HL-60 (cell line): ENCODE data around the gene RTN4RL2.

Source experiments
- DNase-seq, 2 experiments: peaks; one replicate each; pipeline ENCODE4 v3.0.0-alpha.2; 2010 to 2020; ENCODE audit warnings: low read depth in 1 of 2, low spot score in 1 of 2
- H3K27ac ChIP-seq: fragments of 250-450 bp; sonication (Bioruptor Pico); replicated peaks from 2 replicates; pipeline ENCODE4 v1.5.1; 2020; ENCODE audit warnings: mild to moderate bottlenecking, moderate library complexity
- H3K27me3 ChIP-seq: fragments of 250-450 bp; sonication (Bioruptor Pico); 2 replicates; pipeline ENCODE4 v1.5.1; 2021; ENCODE audit warnings: mild to moderate bottlenecking, moderate library complexity; ENCODE audit not compliant: insufficient read depth, poor library complexity, severe bottlenecking
- H3K4me3 ChIP-seq: replicated peaks from 2 replicates; pipeline ENCODE4 v1.5.1; 2011; ENCODE audit warnings: mild to moderate bottlenecking, control low read depth, low read length; ENCODE audit not compliant: insufficient read depth
- GABPA ChIP-seq: IDR thresholded peaks from 2 replicates; pipeline ENCODE4 v1.6.1; 2012; ENCODE audit warnings: low read depth
- POLR2AphosphoS5 ChIP-seq: IDR thresholded peaks from 2 replicates; pipeline ENCODE4 v1.6.1; 2012; ENCODE audit warnings: low read depth
- REST ChIP-seq: IDR thresholded peaks from 2 replicates; pipeline ENCODE4 v1.6.1; 2012; ENCODE audit warnings: low read depth; ENCODE audit not compliant: insufficient replicate concordance
- SPI1 ChIP-seq: IDR thresholded peaks from 2 replicates; pipeline ENCODE4 v1.6.1; 2012; ENCODE audit warnings: low read depth, mild to moderate bottlenecking, borderline replicate concordance
- TF ChIP-seq, protein P1 (sequence below): IDR thresholded peaks from one replicate; pipeline ENCODE4 v1.5.1; 2011; ENCODE audit warnings: low read length, control low read depth, inconsistent platforms; ENCODE audit not compliant: insufficient read depth

The RTN4RL2 gene

DNA sequence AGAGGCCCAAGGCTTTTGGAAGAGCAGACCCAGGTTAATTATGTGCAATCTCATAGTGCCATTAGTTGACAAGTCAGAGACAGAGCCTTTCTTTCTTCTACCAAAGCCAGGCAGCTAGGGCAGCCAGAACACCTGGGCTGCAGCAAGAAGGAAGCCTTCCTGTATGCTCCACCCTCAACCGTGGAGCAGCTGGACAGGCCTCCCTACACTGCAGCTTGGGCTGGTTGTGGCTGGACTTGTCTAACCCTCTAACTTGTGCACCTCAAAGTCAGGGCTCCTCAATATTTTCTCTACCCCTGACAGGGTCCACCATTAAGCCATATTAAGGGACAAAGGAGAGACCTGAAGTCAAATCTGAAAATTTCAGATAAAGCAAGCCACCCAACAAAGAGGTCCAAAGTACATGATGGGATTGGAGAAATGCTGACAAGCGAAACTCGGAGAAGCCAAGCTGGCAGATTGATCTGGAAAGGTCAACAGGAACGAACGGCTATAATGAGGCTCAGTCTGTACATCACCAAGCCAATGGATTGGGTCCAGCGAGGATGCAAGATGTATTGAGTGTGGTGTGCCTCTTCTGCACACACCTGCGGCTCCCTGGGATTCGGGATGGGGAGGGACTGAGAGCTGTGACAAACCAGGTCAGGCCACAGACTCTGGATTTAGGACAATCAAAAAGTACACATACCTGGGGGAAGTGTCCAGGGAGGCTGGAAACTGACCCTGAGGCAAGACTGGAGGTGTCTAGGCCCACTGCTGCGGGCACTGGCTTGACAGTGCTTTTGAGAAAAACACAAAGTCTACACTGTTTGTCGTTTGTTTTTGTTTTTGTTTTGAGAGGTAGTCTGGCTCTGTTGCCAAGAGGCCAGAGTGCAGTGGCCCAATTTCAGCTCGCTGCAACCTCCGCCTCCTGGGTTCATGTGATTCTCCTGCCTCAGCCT is 21.7 kb upstream of the RTN4RL2 start:
- no peak for DNase-seq
- Histone ChIP-seq H3K27me3 (no peaks in the 10 kb centered on the region), H3K27ac (no peak overlapping the region), H3K4me3 (no peak overlapping the region)
- TF ChIP-seq, protein P1, sequence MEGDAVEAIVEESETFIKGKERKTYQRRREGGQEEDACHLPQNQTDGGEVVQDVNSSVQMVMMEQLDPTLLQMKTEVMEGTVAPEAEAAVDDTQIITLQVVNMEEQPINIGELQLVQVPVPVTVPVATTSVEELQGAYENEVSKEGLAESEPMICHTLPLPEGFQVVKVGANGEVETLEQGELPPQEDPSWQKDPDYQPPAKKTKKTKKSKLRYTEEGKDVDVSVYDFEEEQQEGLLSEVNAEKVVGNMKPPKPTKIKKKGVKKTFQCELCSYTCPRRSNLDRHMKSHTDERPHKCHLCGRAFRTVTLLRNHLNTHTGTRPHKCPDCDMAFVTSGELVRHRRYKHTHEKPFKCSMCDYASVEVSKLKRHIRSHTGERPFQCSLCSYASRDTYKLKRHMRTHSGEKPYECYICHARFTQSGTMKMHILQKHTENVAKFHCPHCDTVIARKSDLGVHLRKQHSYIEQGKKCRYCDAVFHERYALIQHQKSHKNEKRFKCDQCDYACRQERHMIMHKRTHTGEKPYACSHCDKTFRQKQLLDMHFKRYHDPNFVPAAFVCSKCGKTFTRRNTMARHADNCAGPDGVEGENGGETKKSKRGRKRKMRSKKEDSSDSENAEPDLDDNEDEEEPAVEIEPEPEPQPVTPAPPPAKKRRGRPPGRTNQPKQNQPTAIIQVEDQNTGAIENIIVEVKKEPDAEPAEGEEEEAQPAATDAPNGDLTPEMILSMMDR = no peak
- TF ChIP-seq SPI1 (no peak), GABPA (no peak), POLR2AphosphoS5 (no peak), REST (no peak)

DNA sequence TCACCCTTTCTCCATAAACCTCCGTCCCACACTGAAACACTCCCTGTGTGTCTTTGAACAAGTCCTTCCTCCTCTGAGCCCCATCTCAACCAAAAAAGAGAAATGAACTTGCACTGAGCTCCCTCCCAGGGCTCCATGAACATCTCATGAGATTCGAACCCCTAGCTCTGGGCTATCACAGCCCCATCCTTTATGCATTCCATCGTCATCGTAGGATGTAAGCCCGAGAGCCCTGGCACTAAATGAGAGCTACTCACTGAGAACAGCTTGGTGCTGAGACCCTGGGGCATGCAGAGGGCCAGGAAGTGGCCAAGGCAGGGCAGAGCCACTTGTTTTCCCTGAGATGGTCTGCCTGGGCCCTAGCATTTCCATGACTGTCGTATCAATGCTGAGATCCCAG is 20.5 kb upstream of the RTN4RL2 start:
- Histone ChIP-seq H3K27ac (no peak overlapping the region), H3K4me3 (no peak overlapping the region), H3K27me3 (no peaks in the 10 kb centered on the region)
- TF ChIP-seq POLR2AphosphoS5 (no peak), GABPA (no peak), SPI1 (no peak), REST (no peak)
- TF ChIP-seq, protein P1 = no peak
- DNase-seq = no peak

- no peak for DNase-seq
- Histone ChIP-seq H3K4me3 (no peak overlapping the region), H3K27ac (no peak overlapping the region), H3K27me3 (no peaks in the 10 kb centered on the region)
- TF ChIP-seq, protein P1 = no peak
- TF ChIP-seq GABPA (no peak), POLR2AphosphoS5 (no peak), SPI1 (no peak), REST (no peak)
Observed at GRCh38 chr11:57440744-57441414, 19.4 kb upstream of the RTN4RL2 start.
